SK-N-MC (cell line): ENCODE data around the gene F2RL2.

Experiments
- EZH2 ChIP-seq: fragments of 200-600 bp; sonication (generic); IDR thresholded peaks from one replicate; pipeline ENCODE4 v1.6.1; 2017; ENCODE audit warnings: antibody characterized with exemption
- POLR2AphosphoS5 ChIP-seq: IDR thresholded peaks from 2 replicates; pipeline ENCODE4 v1.6.1; 2012; ENCODE audit warnings: mild to moderate bottlenecking, low read depth, low read length, borderline replicate concordance

GRCh38 chr5:76657091-76657490 lies 33.9 kb upstream of the F2RL2 start:
- TF ChIP-seq EZH2 (no peak), POLR2AphosphoS5 (no peak)
